Esophagus squamous epithelium (tissue), 5 donors: ENCODE measurements around the gene RTN4RL2. TPM values are rescaled to one million over a fixed set of nuclear protein-coding genes. Genes with fewer than 3 reads are reported as not detected.

Experiments used
- DNase-seq: peaks from one replicate; lab custom pipeline; 2025; lab: John Stamatoyannopoulos, UW
- H3K27ac ChIP-seq, 4 donors: fragments of 200-600 bp; sonication (generic); one replicate each; pipeline ENCODE4 v1.5.1; 2016 to 2019; ENCODE audit warnings: mild to moderate bottlenecking in 1 of 4
- H3K27me3 ChIP-seq, 4 donors: fragments of 200-600 bp; sonication (generic); 1 replicate in 3 of 4; 2 replicates in 1 of 4; pipeline versions ENCODE4 v1.5.1 to v1.6.0; 2017 to 2021; ENCODE audit warnings: antibody characterized with exemption in 1 of 4
- H3K36me3 ChIP-seq, 3 donors: fragments of 200-600 bp; sonication (generic); one replicate each; pipeline ENCODE4 v1.5.1; 2016 to 2019
- H3K4me1 ChIP-seq, 3 donors: fragments of 200-600 bp; sonication (generic); one replicate each; pipeline ENCODE4 v1.5.1; 2017 to 2019
- H3K4me3 ChIP-seq, 4 donors: fragments of 200-600 bp; sonication (generic); 1 replicate in 3 of 4; 2 replicates in 1 of 4; pipeline ENCODE4 v1.5.1; 2016 to 2019; ENCODE audit warnings: mild to moderate bottlenecking in 2 of 4, moderate library complexity in 1 of 4
- H3K9me3 ChIP-seq, 3 donors: fragments of 200-600 bp; sonication (generic); one replicate each; pipeline ENCODE4 v1.5.1; 2016 to 2019
- POLR2A ChIP-seq, 4 donors: fragments of 450-650 bp; IDR thresholded peaks; one replicate each; pipeline ENCODE4 v1.6.1; 2017; ENCODE audit warnings: antibody characterized with exemption in 4 of 4, mild to moderate bottlenecking in 4 of 4, moderate library complexity in 3 of 4
- WGBS, 2 donors: methylation state at CpG; one replicate each; pipeline ENCODE4 v1.1.5; 2018; 5-methylcytosine and 5-hydroxymethylcytosine counted together
- intact Hi-C: fragments of 100-400 bp; cut with DNase I; formaldehyde crosslinking; loops from one replicate; pipeline ENCODE4 v1.15.0; 2022
- total RNA-seq, 4 donors: library from RNA; depleted of rRNA; stranded (reverse); fragments of >200 nt; gene quantifications; one replicate each; pipeline ENCODE4 v1.1.0, GENCODE V29; 2016
- TF ChIP-seq, protein P1 (sequence below), 6 experiments: fragments of 450-650 bp in 4 of 6; fragments of 200-600 bp in 2 of 6; sonication (generic) in 2 of 6; IDR thresholded peaks; one replicate each; pipeline ENCODE4 v1.5.1; 2016 to 2019; ENCODE audit warnings: antibody characterized with exemption in 6 of 6, mild to moderate bottlenecking in 4 of 6, moderate library complexity in 4 of 6
- donor health status: DM: yes; HTN: yes; CAD: no.

Gene RTN4RL2
- total RNA-seq, 4 donors from 2014 or later = 0.66 to 1.1 (median 0.90) TPM

DNA sequence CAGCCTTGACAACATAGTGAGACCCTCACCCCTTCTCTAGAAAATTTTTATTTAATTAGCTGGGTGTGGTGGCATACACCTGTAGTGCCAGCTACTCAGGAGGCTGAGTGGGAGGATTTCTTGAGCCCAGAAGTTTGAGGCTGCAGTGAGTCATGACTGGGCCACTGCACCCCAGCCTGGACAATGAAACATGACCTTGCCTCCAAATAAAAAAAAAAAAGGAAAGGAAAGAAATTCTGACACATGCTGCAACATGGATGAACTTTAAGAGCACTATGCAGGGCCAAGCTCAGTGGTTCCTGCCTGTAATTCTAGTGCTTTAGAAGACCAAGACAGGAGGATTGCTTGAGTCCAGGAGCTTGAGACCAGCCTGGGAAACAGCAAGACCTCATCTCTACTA lies 42.2 kb upstream of the RTN4RL2 start:
- Histone ChIP-seq H3K36me3 (peaks cover 17 to 97% (median 40%) of the 10 kb centered on the region in 3 donors), H3K27ac (no peak overlapping the region)
- intact Hi-C loops = no loop called here

DNA sequence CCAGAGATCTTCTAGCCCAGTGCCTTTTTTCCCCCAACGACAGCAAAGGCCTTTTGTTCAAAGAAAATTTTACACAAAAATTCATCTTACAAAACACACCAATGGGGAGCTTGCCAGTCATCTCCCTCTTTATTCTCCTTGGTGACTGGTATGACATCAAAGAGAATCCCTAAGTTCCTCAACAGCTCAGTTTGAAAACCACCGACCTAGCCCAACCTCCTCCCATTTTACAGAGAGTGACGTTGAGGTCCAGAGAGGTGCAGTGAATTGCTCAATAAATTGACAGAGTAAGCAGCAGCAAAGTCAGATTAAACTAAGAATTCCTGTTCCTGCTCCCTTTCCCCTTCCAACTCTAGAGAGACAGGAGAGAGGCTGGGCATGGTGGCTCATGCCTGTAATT lies 41.2 kb upstream of the RTN4RL2 start:
- WGBS, 2 donors = 86 to 100% methylated on average over 2 of the region's 3 CpGs
- intact Hi-C loops = no loop called here
- Histone ChIP-seq H3K4me3 (no peak overlapping the region), H3K27ac (no peak overlapping the region), H3K9me3 (no peaks in the 10 kb centered on the region), H3K27me3 (no peaks in the 10 kb centered on the region), H3K36me3 (peaks cover 17 to 97% (median 33%) of the 10 kb centered on the region in 3 donors), H3K4me1 (peaks cover 7 to 48% (median 22%) of the 10 kb centered on the region in 3 donors)
- TF ChIP-seq, protein P1, sequence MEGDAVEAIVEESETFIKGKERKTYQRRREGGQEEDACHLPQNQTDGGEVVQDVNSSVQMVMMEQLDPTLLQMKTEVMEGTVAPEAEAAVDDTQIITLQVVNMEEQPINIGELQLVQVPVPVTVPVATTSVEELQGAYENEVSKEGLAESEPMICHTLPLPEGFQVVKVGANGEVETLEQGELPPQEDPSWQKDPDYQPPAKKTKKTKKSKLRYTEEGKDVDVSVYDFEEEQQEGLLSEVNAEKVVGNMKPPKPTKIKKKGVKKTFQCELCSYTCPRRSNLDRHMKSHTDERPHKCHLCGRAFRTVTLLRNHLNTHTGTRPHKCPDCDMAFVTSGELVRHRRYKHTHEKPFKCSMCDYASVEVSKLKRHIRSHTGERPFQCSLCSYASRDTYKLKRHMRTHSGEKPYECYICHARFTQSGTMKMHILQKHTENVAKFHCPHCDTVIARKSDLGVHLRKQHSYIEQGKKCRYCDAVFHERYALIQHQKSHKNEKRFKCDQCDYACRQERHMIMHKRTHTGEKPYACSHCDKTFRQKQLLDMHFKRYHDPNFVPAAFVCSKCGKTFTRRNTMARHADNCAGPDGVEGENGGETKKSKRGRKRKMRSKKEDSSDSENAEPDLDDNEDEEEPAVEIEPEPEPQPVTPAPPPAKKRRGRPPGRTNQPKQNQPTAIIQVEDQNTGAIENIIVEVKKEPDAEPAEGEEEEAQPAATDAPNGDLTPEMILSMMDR (IDR thresholded peaks at IDR 0.05) = no peak
- TF ChIP-seq POLR2A (IDR thresholded peaks at IDR 0.05) = no peak
- DNase-seq = no peak

More for the DNA sequence above, 42.2 kb upstream of the RTN4RL2 start:
- H3K4me1 ChIP-seq = peaks cover 3 to 45% (median 13%) of the 10 kb centered on the region in 3 donors
- no peak overlapping the region for H3K4me3 ChIP-seq
- H3K9me3 ChIP-seq = no peaks in the 10 kb centered on the region
- DNase-seq = no peak
- no peaks in the 10 kb centered on the region for H3K27me3 ChIP-seq
- TF ChIP-seq, protein P1 (IDR thresholded peaks at IDR 0.05) = no peak
- no peak for TF ChIP-seq POLR2A (IDR thresholded peaks at IDR 0.05)

DNA sequence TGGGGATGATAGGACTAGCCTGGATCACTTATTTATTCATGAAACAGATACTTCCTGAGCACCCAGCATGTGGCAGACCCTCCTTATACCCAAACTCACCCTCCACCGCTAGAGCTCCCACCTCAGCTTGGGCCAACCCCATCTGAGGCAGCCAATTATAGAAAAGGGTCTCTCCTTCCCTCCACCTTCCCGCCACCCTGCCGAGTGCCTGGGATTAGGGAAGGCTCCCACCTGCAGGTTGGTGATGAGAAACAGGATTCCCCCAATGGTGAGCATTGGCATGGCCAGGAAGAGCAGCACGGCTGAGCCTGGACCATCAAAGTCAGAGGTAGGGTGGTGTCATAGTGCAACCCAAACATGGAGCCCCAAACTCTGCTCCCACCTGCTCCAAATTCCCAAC lies 39.3 kb upstream of the RTN4RL2 start:
- peaks cover 17 to 78% (median 18%) of the 10 kb centered on the region in 3 donors for H3K36me3 ChIP-seq
- intact Hi-C loops = no loop called here
- TF ChIP-seq, protein P1 (IDR thresholded peaks at IDR 0.05) = no peak
- no peak for TF ChIP-seq POLR2A (IDR thresholded peaks at IDR 0.05)
- no peaks in the 10 kb centered on the region for H3K27me3 ChIP-seq
- no peak overlapping the region for H3K27ac ChIP-seq
- no peak overlapping the region for H3K4me3 ChIP-seq
- DNase-seq = no peak
- H3K4me1 ChIP-seq = peaks cover 26 to 67% (median 41%) of the 10 kb centered on the region in 3 donors
- no peaks in the 10 kb centered on the region for H3K9me3 ChIP-seq
- WGBS, 2 donors = 100% methylated on average over 1 of the region's 4 CpGs; no CpG with 5 or more reads in 1 of the 2 donors

DNA sequence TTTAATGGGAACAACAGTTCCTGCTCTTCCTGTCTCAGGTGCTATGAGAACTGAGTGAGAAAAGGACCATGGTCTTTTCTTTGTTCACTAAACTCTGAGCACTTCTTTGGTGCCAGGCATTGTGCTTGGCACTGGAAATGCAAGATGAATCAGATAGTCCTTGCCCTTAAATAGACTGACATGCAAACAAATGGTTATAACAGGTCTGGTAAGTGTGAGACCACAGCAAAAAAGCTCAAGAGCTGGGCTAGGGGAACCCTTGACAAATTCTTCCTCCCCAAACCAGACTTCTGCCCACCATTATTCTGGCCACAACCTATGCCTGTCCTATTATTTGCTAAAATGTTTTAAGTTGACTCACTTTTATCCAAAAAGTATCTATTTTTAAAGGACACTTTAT lies 38.5 kb upstream of the RTN4RL2 start:
- Histone ChIP-seq H3K27me3 (no peaks in the 10 kb centered on the region), H3K36me3 (peaks cover 11 to 71% (median 17%) of the 10 kb centered on the region in 3 donors), H3K9me3 (no peaks in the 10 kb centered on the region), H3K4me3 (no peak overlapping the region), H3K4me1 (peaks cover 33 to 69% (median 43%) of the 10 kb centered on the region in 3 donors), H3K27ac (no peak overlapping the region)
- intact Hi-C loops = no loop called here
- TF ChIP-seq, protein P1 (IDR thresholded peaks at IDR 0.05) = no peak
- TF ChIP-seq POLR2A (IDR thresholded peaks at IDR 0.05) = no peak
- no peak for DNase-seq

DNA sequence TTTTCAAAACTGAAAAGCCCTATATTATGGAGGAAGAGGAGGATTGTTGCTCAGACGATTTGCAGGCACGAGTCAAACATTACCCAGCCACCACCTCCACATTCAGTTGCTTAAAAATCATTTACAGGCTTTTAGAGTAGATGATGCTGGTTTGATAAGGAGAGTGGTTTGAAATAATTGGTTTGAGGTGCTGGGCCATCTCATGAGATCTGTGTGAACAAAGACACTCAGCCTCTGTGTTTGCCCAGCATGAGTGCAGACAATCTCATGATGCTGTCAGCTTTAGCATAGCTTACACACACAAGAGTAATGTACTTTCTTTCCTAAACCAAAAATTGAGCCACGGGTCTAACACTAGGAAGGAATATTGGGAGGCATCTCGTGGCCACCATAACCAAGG lies 37.7 kb upstream of the RTN4RL2 start:
- peaks cover 9 to 62% (median 10%) of the 10 kb centered on the region in 3 donors for H3K36me3 ChIP-seq
- H3K27ac ChIP-seq = no peak overlapping the region

More for the DNA sequence above, 37.7 kb upstream of the RTN4RL2 start:
- Histone ChIP-seq H3K4me3 (no peak overlapping the region), H3K9me3 (no peaks in the 10 kb centered on the region), H3K27me3 (no peaks in the 10 kb centered on the region), H3K4me1 (peaks cover 41 to 69% (median 52%) of the 10 kb centered on the region in 3 donors)
- WGBS, 2 donors = 75 to 85% methylated on average over 4 of the region's 4 CpGs
- no peak for DNase-seq
- intact Hi-C loops = no loop called here
- TF ChIP-seq POLR2A (IDR thresholded peaks at IDR 0.05) = no peak
- TF ChIP-seq, protein P1 (IDR thresholded peaks at IDR 0.05) = no peak
